Upper lobe of left lung (tissue), 4 donors: ENCODE measurements around the gene B4GALNT1.

Source experiments
- POLR2A ChIP-seq, 4 donors: fragments of 450-650 bp; IDR thresholded peaks; one replicate each; pipeline ENCODE4 v1.5.1; 2016 to 2017; ENCODE audit warnings: antibody characterized with exemption in 4 of 4, mild to moderate bottlenecking in 2 of 4
- POLR2AphosphoS5 ChIP-seq, 2 donors: sonication (generic); formaldehyde crosslinking; IDR thresholded peaks; one replicate each; pipeline ENCODE4 v1.5.1; 2017; ENCODE audit warnings: antibody characterized with exemption in 2 of 2
- TF ChIP-seq, protein P1 (sequence below), 6 experiments: fragments of 450-650 bp in 4 of 6; fragments of 200-600 bp in 2 of 6; sonication (generic) in 2 of 6; IDR thresholded peaks; one replicate each; pipeline ENCODE4 v1.5.1; 2016 to 2019; ENCODE audit warnings: antibody characterized with exemption in 6 of 6

DNA sequence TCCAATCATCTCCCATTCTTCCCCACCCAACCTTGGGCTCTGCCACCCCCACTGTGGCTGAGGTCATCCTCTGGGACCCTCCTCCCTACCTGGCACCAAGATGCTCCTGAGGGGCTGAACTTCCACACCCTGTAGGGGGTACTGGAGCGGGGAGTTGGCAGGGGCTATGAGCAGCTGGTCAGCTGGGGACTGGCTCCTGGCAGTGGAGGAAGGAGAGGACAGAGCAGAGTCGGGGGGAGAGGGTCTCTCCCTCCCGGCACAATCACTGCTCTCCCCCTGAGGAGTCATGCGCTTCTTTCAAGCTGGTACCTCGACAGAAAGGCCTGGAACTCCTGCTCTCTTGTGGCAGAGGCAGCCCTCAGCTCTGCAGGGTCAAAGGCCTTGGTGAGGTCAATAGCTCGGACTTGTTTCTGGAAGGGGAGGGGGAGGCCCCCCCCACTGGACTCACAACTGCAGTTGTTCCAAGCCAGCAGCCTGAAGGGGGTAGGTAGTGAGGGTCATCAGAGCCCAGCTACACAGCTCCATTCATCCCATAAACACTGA is 2.0 kb downstream of the B4GALNT1 start:
- TF ChIP-seq, protein P1, sequence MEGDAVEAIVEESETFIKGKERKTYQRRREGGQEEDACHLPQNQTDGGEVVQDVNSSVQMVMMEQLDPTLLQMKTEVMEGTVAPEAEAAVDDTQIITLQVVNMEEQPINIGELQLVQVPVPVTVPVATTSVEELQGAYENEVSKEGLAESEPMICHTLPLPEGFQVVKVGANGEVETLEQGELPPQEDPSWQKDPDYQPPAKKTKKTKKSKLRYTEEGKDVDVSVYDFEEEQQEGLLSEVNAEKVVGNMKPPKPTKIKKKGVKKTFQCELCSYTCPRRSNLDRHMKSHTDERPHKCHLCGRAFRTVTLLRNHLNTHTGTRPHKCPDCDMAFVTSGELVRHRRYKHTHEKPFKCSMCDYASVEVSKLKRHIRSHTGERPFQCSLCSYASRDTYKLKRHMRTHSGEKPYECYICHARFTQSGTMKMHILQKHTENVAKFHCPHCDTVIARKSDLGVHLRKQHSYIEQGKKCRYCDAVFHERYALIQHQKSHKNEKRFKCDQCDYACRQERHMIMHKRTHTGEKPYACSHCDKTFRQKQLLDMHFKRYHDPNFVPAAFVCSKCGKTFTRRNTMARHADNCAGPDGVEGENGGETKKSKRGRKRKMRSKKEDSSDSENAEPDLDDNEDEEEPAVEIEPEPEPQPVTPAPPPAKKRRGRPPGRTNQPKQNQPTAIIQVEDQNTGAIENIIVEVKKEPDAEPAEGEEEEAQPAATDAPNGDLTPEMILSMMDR (IDR thresholded peaks at IDR 0.05): no peak
- TF ChIP-seq POLR2AphosphoS5 (IDR thresholded peaks at IDR 0.05) (no peak), POLR2A (IDR thresholded peaks at IDR 0.05) (no peak)
